ENCODE data around the gene INS.

DNA sequence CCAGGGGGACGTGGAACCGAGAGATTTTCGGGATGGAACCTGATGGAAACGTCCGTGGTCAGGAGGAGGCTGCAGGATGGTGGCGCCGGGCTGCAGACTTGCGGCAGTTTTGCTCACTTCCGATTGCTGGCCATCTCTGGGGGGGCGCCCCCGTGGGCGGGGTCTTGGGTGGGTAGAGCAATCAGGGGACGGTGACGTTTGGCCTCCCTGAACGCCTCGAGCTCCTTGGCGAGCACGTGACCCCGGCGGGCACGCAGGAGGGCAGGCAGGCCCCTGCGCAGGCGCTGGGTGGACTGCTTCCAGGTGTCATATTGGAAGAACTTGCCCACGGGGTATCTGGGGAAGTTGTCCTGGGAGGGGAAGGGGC is 28.2 kb downstream of the INS start:
- TF ChIP-seq, protein P1, sequence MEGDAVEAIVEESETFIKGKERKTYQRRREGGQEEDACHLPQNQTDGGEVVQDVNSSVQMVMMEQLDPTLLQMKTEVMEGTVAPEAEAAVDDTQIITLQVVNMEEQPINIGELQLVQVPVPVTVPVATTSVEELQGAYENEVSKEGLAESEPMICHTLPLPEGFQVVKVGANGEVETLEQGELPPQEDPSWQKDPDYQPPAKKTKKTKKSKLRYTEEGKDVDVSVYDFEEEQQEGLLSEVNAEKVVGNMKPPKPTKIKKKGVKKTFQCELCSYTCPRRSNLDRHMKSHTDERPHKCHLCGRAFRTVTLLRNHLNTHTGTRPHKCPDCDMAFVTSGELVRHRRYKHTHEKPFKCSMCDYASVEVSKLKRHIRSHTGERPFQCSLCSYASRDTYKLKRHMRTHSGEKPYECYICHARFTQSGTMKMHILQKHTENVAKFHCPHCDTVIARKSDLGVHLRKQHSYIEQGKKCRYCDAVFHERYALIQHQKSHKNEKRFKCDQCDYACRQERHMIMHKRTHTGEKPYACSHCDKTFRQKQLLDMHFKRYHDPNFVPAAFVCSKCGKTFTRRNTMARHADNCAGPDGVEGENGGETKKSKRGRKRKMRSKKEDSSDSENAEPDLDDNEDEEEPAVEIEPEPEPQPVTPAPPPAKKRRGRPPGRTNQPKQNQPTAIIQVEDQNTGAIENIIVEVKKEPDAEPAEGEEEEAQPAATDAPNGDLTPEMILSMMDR (IDR thresholded peaks at IDR 0.05): no peak
- no peak for TF ChIP-seq POLR2A (IDR thresholded peaks at IDR 0.05)
